OCI-LY1 (cell line): Measurements from ENCODE around the gene CLIC4.

Experiments used
- EZH2 ChIP-seq: fragments of 200-600 bp; sonication (generic), shearing (Covaris generic); IDR thresholded peaks from 2 replicates; pipeline ENCODE4 v1.8.0; 2017; ENCODE audit warnings: borderline replicate concordance, mixed run types, mild to moderate bottlenecking, antibody characterized with exemption, low read length, moderate library complexity, mixed read lengths
- TF ChIP-seq, protein P1 (sequence below): fragments of 200-600 bp; sonication (generic), shearing (Covaris generic); IDR thresholded peaks from 2 replicates; pipeline ENCODE4 v1.5.1; 2017; ENCODE audit warnings: mild to moderate bottlenecking, antibody characterized with exemption, low read length, moderate library complexity, mixed read lengths

DNA sequence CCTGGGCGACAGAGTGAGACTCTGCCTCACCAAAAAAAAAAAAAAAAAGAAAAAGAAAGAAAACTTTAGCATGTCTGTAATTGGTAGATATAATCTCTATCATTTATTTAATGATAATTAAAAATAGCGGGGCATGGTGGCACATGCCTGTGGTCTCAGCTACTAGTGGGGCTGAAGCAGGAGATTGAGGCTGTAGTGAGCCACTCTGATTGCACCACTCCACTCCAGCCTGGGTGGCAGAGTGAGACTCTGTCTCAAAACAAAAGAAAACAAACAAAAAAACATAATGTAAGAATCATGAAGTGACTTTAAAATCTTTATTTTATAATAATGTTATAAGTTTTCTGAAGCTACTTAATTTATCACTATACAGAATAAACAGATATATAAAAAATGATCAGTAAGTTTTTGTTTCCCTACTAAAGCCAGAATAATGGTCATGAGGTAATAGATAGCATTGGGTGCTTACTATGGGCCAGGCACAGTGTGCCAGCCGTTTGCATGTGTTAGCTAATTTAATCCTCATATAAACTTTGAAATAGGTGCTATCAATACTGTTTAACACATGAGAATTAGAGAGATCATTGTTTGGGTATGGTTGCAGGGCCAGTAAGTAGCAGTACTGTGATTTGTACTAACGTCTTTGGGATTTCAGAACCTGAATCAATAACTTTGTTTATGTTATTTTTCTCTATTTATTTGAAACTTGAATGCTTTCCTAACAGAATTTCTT lies 23.8 kb downstream of the CLIC4 start:
- TF ChIP-seq, protein P1, sequence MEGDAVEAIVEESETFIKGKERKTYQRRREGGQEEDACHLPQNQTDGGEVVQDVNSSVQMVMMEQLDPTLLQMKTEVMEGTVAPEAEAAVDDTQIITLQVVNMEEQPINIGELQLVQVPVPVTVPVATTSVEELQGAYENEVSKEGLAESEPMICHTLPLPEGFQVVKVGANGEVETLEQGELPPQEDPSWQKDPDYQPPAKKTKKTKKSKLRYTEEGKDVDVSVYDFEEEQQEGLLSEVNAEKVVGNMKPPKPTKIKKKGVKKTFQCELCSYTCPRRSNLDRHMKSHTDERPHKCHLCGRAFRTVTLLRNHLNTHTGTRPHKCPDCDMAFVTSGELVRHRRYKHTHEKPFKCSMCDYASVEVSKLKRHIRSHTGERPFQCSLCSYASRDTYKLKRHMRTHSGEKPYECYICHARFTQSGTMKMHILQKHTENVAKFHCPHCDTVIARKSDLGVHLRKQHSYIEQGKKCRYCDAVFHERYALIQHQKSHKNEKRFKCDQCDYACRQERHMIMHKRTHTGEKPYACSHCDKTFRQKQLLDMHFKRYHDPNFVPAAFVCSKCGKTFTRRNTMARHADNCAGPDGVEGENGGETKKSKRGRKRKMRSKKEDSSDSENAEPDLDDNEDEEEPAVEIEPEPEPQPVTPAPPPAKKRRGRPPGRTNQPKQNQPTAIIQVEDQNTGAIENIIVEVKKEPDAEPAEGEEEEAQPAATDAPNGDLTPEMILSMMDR: no peak
- TF ChIP-seq EZH2: no peak
